CD4-positive, alpha-beta T cell treated with Interleukin-21 for 1 hour (primary cell): ENCODE data around the gene EVC.
A peak's percentile ranks its signal among the peaks of the same experiment; 100 is the strongest.

Experiments
- DNase-seq: peaks from one replicate; pipeline ENCODE4 v3.0.0-alpha.2; 2020

Gene EVC

DNA sequence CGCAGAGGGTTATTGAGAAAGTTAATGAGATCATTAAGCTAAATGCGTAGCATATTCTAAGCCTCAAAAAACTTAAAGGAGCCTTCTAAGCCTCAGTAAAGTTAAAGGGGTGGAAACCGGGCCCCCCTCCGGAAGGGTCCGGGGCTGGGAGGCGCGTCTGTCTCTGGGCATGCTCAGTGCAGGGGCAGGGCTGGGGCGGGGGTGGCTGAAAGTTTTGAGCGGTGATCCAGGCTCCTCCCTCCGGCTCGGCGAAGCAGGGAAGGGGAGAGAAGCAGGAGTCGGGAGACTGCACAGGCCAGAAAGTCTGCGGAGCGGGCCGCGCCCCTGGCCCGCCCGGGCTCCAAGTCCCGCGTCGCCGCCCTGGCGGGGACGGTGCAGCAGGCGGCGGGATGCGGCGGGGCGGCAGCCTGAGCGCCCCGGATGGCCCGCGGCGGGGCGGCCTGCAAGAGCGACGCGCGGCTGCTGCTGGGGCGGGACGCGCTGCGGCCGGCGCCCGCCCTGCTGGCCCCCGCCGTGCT is at the start of gene EVC:
EVC (plus strand) TSS at position 241 of the 518 bp plus-strand sequence; CDS start at position 421, 180 bp downstream.
- peak; percentile 7 for DNase-seq

- DNase-seq: no peak
Measured at GRCh38 chr4:5661237-5661636, 49.8 kb upstream of the EVC start.

DNA sequence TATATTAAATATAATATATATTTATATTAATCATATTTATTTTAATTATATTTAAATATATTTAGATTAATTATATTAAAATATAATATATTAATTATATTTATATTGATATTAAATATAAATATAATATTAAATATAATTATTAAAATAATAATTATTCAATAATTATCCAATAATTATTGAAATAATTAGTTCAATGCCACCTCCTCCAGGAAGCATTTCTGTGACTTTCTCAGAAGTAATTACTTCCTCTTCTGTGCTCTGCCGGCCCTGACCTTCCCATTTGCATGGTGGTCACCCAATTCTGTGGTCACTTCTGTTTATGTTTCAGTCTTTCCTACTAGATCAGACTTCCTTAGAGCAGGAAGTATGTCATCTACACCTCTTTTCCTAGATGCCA is 48.4 kb upstream of the EVC start:
- no peak for DNase-seq

- DNase-seq: no peak
Measured at GRCh38 chr4:5664778-5665177, 46.2 kb upstream of the EVC start.

GRCh38 chr4:5666741-5667140 is 44.3 kb upstream of the EVC start:
- DNase-seq: no peak

- DNase-seq: no peak
Measured at GRCh38 chr4:5676763-5677162, 34.2 kb upstream of the EVC start.

DNA sequence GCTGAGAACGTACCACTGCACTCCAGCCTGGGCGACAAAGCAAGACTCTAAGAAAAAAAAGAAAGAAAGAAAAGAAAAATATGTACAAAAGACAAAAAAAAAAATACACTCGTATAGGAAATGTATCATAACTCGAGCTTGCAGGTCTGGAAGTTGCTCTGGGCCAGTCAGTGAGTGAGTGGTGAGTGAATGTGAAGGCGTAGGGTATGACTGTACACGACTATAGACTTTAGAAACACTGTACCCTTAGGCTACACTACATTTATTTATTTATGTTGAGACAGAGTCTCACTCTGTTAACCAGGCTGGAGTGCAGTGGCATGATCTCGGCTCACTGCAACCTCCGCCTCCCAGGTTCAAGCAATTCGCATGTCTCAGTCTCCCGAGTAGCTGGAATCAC is 32.0 kb upstream of the EVC start:
- no peak for DNase-seq

DNA sequence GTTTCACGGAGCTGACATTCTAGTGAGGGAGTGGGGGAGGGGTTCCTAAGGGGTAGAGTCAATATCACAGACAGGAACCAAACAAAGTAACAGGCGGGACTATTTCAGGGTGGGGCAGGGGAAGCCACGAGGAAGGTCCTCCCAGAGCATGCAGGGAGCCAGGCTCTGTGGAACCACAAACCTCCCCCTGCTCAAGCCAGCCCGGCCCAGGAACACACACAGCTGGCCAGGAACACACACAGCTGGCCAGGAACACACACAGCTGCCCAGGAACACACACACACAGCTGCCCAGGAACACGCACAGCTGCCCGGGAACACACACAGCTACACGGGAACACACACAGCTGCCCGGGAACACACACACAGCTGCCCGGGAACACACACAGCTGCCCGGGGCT is 27.4 kb upstream of the EVC start:
- no peak for DNase-seq

- no peak for DNase-seq
Measured at GRCh38 chr4:5685296-5685695, 25.7 kb upstream of the EVC start.

GRCh38 chr4:5686338-5686737 is 24.7 kb upstream of the EVC start:
- no peak for DNase-seq

- no peak for DNase-seq
Measured at GRCh38 chr4:5689065-5689464, 21.9 kb upstream of the EVC start.

GRCh38 chr4:5691491-5692132 is 19.4 kb upstream of the EVC start:
- no peak for DNase-seq

DNA sequence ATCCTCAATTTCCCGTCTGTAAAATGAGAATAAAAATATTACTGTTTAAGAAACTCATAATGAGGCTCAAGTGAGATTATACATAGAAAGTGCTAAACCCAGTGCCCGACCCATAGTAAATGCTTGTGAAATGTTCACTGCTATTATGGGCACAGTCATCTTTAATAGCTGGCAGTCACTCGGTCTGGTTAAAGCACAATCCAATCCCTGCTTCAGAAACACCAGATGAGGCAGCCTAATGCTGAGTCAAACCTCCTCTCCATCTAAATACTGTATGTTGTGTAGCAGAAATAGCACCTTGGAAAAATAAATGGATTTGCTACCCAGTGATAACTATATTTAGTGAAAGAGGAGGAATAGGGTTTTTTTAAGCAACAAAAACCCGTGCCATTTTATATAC is 17.1 kb upstream of the EVC start:
- DNase-seq: no peak

GRCh38 chr4:5696341-5696740 is 14.7 kb upstream of the EVC start:
- no peak for DNase-seq

- DNase-seq: no peak
Measured at GRCh38 chr4:5700459-5700858, 10.5 kb upstream of the EVC start.

GRCh38 chr4:5701971-5702370 is 9.0 kb upstream of the EVC start:
- DNase-seq: no peak

- DNase-seq: no peak
Measured at GRCh38 chr4:5703831-5704230, 7.2 kb upstream of the EVC start.

- DNase-seq: no peak
Measured at GRCh38 chr4:5704276-5704675, 6.7 kb upstream of the EVC start.

DNA sequence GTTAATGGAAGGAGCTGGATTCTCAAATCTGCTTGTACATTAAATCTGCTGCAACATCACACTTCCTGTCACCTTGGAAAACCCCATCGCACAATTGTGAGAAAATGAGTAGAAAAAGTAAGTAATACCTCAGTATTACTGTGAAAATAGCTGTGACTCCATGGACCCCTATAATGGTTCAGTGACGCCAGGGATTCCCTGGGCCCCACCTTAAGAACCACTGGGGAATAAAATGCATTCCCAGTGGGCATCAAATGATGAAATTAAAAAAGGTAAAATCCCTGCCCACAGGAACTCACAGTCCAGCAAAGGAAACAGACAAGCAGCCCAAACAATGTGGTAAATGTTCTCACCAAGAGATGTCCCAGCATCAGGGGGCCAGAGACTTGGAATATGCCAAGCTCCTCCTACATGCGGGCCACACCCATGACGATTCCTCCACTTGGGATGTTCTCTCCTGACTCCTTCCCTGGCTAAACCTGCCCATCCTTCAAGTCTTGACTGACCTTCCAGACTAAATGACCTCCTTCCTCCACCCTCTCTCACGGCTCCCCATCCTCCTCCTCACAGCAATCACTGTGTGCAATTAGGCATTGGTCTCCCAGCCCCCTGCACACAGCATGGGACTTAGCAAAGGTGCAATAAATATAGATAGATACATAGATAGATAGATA is 5.2 kb upstream of the EVC start:
- no peak for DNase-seq

DNA sequence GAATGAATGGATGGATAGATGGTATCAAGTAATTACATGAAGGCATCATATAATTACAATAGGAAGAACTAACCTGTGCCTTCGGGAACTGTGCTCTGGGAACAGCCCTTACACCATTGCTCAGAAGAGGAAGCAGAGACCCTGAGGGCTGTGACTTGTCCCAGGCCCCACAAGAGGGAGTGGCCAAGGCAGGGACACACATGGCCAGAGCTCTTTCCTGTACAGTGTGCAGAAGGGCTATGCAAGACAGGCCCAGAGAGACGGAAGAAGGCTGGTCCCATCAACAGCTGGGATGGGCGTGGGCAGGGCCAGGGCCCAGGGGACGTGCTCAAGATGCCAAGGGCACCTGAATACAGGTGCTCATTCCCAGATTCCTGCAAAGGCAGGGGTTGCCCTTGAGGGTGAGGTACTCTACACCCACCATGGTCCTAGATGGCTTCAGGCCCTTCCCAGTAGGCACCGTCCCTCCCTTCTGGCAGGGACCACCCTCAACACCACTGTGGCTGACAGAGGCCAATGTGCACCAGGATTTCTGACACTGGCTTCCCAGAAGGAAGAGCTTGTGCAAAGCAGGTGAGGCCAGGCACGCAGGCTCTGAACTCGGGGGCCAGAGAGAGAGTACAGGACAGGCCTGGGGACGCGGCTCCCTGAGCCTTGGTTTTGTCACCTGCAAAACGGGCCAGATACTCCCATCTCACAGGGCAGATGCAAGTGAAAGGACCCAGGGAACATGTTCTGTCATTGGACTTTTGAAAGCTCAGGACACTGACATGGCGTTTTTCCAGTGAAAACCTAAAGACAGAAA is 4.3 kb upstream of the EVC start:
- no peak for DNase-seq

GRCh38 chr4:5707366-5707765 is 3.6 kb upstream of the EVC start:
- no peak for DNase-seq

- DNase-seq: no peak
Measured at GRCh38 chr4:5707778-5708448, 3.1 kb upstream of the EVC start.
